Measurements from ENCODE around the gene CACNA1G.

Gene CACNA1G

DNA sequence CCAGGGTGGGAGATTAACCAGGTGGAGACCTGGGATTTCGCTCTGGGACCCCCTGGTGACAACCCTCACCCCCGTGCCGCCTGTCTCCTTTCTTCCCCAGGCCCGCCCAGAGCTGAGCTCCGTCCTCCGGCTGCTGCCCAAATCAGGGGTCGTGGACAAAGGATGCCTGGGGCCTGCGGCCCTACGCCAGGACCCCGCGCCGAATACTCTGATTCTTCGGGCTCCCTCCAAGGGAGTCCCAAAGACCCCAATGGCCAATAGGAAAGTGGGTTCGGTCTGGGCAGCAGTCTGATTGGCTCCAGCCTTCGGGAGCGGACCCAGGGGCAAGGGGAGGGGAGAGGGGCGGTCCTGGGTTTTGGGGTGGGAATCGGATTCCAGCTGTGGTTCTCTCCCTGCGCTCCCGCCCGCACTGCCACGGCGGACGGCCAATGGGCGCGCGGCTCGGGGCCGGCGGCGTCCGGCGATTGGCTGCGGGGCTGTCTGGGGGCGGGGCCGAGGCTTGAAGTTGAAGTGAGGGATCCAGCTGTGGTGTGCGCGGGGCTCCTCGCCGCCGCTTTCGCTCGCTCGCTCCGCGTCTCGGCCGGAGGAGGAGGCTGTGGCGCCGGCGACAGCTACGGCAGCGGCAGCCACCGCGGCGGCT, at the start of gene CACNA1G:
Gene CACNA1G (plus strand): TSS at position 531 of the 640 bp plus-strand sequence. CDS start 745 bp downstream, outside the sequence.
- DNase-seq (ENCODE audit: low spot score), result peak; percentile 99

DNA sequence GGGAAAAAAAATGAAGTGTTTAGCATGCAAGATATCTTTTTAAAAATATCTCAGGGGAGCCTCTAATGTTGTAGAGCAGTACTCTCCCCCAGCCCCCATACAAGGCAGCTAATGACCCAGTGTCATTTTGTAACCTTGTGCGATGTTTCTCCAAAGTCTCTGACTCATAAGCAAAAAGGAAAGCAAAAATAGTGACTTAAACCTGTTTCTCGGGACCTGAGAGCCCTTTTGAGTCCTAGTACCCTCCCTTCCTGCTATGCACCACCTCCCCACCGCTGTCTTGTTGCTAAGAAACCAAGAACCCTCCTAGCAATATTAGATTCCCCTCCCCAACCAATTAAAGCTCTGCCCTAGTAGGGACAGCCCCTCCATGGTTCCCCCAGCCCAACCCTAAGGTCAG, 49.5 kb upstream of the CACNA1G start:
- DNase-seq (ENCODE audit: low spot score), result peak; percentile 53

DNA sequence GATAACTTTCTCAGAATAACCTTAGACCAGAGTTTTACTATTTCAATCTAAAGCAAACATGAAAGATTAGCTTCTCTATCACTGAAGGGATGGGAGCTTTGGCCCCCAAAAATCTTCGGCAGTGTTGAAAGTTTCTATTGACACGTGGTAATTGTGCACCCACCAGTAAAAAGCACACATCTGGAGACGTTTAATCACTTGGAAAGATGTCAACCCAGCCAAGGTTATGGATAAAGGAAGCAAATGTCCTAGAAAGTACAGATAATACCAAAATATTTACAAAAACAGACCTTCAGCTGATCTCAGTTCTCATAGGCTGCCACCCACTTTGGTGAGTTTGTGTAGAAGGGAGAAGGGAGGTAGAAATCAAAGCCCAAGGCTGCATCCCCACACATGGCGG, 47.0 kb upstream of the CACNA1G start:
- no peak for DNase-seq (ENCODE audit: low spot score)

DNA sequence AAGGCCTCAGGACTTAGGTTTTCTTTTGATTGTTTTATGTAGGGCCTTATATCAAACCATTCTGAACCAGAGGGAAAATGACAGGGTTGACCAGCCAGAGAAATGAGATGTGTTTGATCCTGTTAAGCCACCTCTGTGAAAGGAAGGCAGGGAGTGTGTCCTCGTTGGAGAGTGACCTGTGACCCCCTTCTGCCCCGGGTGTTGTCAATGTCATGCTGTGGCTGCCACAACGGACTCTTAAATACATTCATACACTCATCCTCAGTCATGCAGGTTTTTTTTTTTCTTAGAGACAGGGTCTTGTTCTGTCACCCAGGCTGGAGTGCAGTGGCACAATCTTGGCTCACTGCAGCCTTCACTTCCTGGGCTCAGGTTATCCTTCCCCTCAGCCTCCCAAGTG, 46.1 kb upstream of the CACNA1G start:
- no peak for DNase-seq (ENCODE audit: low spot score)

DNA sequence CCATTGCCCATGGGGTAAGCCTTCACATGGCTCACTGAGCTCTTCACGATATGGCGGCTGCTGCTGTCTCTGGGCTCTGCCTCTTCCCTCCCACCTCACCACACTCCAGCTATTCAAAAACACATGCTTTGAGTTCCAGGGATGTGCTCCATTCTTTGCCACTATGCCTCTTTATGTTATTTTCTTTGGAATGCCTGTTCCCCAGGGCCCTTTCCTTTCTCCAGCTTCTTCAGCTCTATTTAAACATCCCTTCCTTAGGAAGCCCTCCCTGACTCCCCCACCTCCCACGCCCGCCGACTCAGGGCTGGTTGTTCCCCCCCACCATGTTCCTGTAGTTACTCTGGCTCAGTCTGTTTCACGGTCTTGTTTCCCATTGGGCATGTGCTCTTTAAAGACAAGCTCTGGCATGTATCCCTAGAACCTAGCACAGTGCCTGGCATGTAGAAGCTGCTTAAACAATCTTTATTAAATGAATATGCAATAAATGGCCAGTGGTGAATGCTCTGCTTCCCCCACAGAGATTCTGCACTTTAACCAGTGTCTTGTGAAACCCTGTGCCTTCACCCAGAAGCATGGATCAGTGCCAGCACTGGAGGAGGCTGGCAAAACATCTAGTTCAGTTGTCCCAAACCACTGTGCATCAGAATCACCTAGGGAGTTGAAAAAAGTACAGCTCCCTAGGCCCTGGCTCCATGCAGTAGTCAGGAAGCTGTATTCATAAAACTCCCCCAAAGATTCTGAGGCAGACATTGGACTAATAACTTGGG, 45.4 kb upstream of the CACNA1G start:
- DNase-seq (ENCODE audit: low spot score), result no peak

DNA sequence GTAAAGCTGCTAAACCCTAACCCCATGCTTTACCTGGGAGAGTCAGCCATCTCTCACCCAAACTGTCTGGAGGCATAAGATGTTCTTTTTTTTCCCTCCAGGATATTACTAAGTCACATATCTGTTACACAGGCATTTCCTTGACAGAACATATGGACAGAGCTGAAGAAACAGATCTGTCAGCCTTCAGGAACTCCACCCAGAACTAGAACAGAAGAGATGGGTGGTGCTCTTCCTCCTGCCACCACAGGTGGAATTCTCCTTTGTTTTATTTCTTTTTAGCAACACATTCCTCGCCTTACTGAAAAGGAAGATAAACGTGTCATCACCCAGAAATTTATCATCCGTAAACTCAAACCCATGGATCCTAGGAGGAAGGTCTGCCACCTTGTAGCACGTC, 43.5 kb upstream of the CACNA1G start:
- DNase-seq (ENCODE audit: low spot score), result no peak

DNA sequence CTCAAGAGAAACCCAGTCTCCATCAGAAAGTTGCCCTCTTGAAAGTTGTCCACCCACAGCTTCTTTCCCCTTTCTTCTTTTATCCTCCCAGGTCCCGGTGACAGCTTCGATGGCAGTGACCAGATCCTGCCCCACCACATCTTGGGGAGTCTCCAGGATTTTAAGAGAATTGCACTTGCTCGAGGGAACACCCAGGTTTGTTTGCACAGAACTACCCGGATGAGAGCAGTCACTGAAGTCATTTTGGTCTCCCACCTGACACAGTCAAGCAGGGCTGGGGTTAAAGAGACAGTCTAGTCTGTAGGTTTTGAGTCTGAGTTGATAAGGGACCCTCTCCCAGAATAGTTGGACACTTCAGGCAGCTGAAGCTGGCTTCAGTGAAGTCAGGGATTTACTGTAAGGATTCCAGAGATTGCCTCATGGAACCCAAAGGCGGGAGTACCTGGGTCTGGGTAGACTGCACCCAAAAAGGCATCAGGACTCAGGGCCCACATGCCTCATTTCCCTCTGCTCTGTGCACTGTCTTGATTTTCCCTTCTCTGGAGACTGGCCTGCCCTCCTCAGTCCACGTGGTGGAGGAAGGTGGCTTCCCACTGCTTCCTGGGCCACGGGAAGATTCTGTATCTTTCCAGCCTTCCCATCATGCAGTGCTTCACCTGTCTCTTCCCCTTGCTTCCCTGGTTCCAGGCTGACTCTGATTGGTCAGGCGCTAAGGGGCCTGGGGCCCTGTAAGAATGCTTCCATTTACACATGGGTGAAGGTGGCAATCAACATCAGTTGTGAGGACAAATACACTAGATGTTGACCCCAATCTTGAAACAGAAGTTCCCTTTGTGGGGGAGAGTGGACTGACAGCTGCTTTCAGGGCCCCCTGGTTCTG, 42.8 kb upstream of the CACNA1G start:
- DNase-seq (ENCODE audit: low spot score), result no peak

DNA sequence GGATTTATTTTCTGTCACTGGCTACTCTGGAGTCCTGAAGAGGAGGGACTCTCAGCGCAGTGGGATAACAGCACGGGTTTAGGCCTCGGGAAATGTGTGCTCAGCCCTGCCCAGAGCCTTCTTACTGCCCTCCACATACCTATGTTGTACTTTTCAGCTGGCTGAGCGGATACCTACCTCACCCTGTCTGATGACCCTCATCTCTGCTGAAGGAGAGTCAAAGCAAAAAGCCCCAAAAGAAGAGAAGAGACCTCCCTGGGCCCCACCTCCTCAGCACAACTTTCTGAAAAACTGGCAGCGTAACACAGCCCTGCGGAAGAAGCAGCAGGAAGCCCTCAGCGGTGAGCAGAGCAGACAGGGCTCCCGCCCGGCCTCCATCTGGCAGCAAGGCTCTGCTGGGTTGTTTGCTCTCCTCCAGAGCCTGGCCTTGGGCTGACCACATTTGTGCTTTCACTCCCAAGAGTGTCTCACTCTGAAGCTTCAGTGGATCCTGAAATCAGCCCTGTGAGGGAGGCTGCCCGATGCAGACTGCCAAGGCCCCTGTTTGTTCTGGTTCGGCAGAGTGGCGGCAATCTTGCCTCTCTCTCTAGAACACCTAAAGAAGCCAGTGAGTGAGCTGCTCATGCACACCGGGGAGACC, 42.0 kb upstream of the CACNA1G start:
- no peak for DNase-seq (ENCODE audit: low spot score)

DNA sequence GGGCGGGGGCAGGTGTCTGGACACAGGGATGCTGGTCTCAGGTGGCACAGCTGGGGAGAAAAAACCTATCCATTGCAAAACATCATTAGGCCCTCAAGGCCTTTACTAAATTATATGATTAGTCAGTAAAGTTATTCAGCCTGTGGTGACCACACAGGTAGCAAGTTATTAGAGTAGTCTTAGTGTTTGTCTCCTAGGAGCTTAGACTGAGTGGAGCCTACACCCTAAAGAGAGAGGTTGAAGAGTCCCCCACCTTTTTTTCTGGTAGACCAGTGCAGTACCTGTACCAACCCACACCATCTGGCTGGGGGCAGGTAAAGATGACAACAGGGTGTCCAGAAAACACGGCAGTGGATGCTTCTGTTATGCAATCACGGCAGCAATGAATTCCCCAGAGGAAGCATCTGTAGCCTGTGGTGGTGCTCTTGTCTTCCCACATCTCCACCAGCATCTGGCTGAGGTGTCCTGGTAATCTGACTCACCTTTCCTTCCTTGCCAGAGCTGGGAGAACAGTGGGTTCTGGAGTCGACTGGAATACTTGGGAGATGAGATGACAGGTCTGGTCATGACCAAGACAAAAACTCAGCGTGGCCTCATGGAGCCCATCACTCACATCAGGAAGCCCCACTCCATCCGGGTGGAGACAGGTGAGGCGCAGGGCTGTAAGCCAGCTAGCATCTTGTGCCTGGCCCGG, 41.2 kb upstream of the CACNA1G start:
- no peak for DNase-seq (ENCODE audit: low spot score)

DNA sequence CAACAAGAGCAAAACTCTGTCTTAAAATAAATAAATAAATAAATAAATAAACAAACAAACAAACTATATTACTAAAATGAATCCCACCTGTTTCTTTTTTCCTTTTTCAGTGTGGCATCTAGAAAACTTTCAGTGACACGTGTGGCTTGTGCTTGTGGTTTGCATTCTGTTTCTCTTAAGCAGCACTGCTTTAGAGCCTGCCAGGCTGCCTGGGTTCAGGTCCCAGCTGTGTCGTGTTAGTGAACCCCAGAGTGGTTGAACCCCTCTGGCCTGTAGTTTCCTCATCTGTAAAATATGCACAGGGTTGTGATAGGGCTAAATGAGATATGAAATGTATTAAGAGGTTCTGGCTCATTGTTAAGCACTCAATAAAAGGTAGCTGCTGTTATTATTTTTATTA, 40.0 kb upstream of the CACNA1G start:
- no peak for DNase-seq (ENCODE audit: low spot score)

DNA sequence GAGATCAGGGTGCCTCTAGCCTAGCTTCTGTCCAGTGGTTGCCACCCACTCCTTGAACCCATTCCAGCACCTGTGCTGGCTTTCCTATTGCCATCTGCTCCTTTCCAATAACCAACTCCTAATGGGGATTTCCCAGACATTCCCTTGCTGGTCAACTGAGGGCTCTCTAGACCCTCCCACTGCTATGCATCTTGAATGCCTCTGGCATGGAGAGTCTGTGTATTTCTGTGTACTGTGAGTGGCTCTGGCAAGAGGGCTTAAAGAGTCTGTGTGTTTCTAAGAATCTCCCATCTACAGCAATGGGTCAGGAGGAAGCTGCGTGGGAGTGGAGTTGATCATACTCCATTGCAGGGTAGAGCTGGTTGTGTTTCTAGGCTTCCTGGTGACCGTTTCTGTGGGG, 39.0 kb upstream of the CACNA1G start:
- DNase-seq (ENCODE audit: low spot score), result no peak

DNA sequence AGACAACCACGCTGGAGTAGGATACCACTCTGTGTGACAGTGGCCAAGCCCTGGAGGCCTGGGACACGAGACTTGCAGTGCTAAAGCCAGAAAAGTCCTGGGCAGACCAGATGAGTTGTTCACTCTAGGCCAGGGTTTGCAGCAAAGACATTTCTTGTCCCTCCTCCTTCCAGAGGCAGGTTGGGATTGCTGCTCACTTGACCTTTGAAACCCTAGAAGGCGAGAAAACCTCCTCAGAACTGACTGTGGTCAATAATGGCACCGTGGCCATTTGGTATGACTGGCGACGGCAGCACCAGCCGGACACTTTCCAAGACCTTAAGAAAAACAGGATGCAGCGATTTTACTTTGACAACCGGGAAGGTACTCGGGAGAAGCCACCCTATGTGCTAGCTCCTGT, 37.7 kb upstream of the CACNA1G start:
- DNase-seq (ENCODE audit: low spot score), result no peak

DNA sequence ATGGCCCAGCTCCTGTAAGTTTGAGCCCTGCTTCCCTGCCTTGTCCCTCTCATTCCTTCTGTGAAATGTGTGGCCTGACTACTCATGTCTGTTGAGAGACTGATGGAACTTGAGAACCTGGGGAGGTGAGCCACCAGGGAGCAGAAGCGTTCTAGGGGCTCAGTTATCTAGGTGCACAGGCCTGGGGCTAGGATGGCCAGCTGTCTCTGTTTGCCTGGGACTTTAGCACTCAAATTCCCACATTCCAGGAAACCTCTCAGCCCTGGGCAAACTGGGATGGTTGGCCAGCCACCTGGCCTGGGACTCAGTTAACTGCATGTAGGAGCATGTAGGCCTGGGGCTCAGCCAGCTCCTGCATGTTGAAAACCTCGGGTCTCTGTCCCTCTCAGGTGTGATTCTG, 37.3 kb upstream of the CACNA1G start:
- DNase-seq (ENCODE audit: low spot score), result no peak

DNA sequence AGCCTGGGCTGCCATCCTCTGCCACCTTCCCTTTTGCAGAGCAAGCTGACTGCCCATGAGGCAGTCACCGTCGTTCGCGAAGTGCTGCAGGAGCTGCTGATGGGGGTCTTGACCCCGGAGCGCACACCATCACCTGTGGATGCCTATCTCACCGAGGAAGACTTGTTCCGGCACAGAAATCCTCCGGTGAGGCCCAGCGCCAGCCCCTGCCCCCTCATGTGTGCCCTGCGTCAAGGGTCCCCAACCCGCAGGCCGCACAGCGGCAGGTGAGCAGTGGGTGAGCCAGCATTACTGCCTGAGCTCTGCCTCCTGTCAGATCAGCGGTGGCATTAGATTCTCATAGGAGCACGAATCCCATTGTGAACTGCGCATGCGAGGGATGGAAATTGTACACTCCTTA, 35.7 kb upstream of the CACNA1G start:
- no peak for DNase-seq (ENCODE audit: low spot score)

DNA sequence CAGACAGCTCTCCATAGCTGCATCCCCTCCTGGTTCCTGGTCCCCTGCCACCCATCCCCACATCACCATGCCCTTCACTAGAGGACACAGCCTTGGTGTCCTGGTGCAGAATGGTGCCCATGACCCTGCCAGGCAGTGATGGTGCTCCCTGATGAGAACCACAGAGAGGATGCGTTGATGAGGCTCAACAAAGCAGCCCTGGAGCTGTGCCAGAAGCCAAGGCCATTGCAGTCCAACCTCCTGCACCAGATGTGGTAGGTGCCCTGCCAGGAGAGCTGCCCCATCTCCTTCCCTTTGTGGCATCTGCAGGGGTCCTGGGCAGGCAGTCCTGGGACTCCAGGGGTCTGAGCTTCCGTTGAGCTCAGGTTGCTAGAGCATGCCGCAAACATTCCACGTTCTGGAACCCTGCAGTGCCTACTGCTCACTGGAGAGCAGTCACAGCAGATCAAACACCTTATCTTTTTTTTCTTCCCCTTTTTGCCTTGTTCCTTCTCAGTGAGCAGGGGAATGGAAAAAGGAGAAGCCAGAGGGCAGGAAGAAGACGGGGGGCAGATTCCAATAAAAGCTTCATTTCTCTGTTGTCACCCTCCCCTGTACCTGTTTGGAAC, 33.3 kb upstream of the CACNA1G start:
- no peak for DNase-seq (ENCODE audit: low spot score)

DNA sequence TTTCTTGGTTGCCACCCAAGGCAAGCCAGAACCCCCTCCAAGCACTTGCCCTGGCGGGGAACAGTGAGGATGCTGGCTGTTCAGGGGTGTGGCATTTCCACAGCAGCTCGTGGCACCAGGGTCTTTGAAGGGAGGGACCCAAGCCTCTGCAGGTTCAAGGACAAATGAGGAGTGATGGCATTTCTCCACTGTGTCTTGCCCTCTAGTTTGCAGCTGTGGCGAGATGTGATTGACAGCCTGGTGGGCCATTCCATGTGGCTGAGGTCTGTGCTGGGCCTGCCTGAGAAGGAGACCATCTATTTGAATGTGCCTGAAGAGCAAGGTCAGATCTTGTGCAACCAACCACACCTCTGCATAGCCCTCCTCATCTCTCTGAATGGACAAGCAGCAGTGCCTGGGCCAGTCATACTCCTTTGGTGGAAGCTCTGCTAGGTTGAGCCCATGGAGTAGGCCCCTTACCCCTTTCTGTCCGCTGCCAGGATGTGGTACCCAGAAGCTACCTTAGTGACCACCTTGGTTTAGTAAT, 32.5 kb upstream of the CACNA1G start:
- no peak for DNase-seq (ENCODE audit: low spot score)

DNA sequence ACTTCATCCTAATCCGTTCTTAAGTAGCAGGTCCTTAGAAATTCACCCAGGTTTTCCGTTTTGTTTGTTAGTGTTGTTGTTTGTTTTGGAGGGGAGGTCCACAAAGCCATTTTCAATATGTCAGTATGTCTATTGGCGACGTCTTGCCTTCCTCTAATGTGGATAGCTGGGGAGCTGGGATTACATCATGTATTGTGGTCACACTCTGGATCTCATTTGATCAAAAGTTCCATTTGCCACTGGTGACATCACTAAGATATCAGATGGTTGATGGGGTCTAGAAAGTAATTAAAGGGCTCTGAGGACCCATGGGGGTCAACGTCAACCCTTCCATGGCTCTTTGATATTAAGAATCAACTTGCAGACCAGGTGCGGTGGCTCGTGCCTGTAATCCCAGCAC, 30.7 kb upstream of the CACNA1G start:
- no peak for DNase-seq (ENCODE audit: low spot score)

DNA sequence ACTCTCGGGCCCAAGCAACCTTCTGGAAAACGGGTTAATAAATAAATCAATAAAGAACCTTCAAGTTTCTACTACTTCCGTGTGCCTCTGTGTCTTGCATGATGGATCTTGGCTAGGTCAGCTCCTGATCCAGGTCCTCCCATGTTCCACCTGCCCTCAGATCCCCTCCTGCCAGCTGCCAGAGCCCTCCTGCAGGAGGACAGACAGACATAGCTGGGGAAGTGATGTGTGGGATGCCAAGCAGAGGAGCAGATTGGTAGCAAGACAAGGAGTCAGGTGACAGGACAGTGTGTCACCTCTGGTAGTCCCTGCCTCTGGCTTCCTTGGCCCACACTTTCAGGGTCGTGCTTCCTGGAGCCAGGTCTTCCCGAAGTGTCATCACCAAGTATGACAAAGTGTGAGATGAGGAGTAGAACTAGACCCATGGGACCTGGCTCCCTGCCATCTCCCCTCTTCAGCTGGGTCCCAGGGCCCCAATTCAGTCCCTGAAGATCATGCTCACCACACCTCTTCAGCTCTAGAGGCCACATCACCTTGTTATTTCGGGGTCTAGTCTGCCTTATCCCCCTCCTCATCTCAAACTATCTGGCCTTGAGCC, 29.0 kb upstream of the CACNA1G start:
- DNase-seq (ENCODE audit: low spot score), result no peak

DNA sequence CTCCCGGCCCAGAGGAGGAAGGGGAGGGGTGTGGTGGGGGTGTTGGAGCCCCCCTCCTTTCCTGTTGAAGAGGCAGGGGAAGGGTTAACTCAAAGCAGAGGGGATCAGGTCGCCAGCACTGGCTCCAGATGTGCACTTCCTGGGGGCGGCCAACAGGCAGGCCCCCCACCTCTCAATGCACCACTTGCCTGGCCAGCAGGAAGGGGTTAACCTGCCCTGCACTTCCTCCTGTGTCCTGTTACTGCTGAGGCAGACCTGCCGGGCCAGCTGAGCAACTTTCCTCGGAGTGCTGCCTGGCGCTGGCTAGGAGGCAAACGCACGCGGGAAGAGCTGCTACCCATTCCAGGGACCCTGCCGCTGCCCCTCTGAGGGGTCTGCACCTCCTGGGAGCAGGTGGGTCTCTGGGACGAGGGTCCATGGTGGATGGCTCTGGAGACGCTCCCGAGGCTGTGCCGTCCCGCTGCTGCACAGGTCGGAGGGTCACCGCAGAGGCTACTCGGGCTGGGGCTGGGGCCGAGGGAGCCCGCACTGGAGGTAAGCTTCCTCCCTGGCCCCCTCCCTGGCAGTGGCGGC, 28.0 kb upstream of the CACNA1G start, which contains the start of gene EPN3:
Gene EPN3 (plus strand): TSS at position 284 of the 573 bp plus-strand sequence. CDS start 3,822 bp downstream, outside the sequence.
- DNase-seq (ENCODE audit: low spot score), result no peak

DNA sequence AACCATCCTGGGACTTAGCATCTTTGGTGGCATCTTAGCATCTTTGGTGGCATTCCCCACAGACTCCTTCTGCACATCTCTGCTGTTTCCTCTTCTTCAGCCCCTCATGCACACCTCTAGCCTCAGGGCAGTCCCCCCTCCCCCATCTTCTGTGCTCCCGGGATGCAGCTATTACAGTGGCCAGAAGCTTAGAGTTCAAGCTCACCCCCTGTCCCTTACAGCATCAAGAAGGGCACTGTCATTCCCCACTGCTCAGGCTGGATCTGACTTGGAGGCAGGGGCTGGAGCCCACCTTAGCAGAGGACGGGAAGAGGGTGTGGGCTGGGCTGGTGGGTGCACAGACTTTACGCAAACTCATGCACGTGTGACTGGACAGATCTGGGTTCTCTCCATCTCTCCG, 27.3 kb upstream of the CACNA1G start:
- DNase-seq (ENCODE audit: low spot score), result no peak
